NT2/D1 (cell line): ENCODE data around the gene MARS1.

Experiments
- DNase-seq: peaks from one replicate; pipeline ENCODE4 v3.0.0-alpha.2; 2011; ENCODE audit warnings: low read depth, low spot score
- H3K27me3 ChIP-seq: 2 replicates; pipeline ENCODE4 v1.6.0; 2011; ENCODE audit warnings: mild to moderate bottlenecking; ENCODE audit not compliant: insufficient read length, insufficient read depth
- H3K36me3 ChIP-seq: 2 replicates; pipeline ENCODE4 v1.6.1; 2011; ENCODE audit warnings: mild to moderate bottlenecking, low read length, mixed read lengths; ENCODE audit not compliant: insufficient read depth, insufficient read length
- H3K4me1 ChIP-seq: 2 replicates; pipeline ENCODE4 v1.5.1; 2011; ENCODE audit not compliant: insufficient read depth, insufficient read length
- H3K4me3 ChIP-seq: 2 replicates; pipeline ENCODE4 v1.5.1; 2011; ENCODE audit warnings: low read depth; ENCODE audit not compliant: insufficient read length
- H3K9ac ChIP-seq: 2 replicates; pipeline ENCODE4 v1.6.0; 2011; ENCODE audit warnings: low read depth; ENCODE audit not compliant: insufficient read length
- H3K9me3 ChIP-seq: 2 replicates; pipeline ENCODE4 v1.5.1; 2011; ENCODE audit warnings: mild to moderate bottlenecking, low read length; ENCODE audit not compliant: insufficient read depth
- SUZ12 ChIP-seq: IDR thresholded peaks from 2 replicates; pipeline ENCODE4 v1.6.1; 2011; ENCODE audit not compliant: insufficient read length, insufficient read depth; ENCODE audit errors: extremely low read depth
- YY1 ChIP-seq: IDR thresholded peaks from 2 replicates; pipeline ENCODE4 v1.6.1; 2011; ENCODE audit not compliant: insufficient read length, insufficient read depth
- ZNF274 ChIP-seq: IDR thresholded peaks from 2 replicates; pipeline ENCODE4 v1.6.1; 2011; ENCODE audit warnings: mild to moderate bottlenecking, low read depth, low read length

Gene MARS1

GRCh38 chr12:57446292-57446960 is 41.4 kb upstream of the MARS1 start:
- Histone ChIP-seq H3K36me3 (no peaks in the 10 kb centered on the region), H3K9ac (no peak overlapping the region), H3K9me3 (no peaks in the 10 kb centered on the region), H3K27me3 (no peaks in the 10 kb centered on the region), H3K4me1 (peaks cover 2% of the 10 kb centered on the region), H3K4me3 (no peak overlapping the region)
- TF ChIP-seq SUZ12 = no peak
- no peak for TF ChIP-seq ZNF274
- TF ChIP-seq YY1 = no peak
- DNase-seq = no peak

GRCh38 chr12:57448669-57449068 is 39.2 kb upstream of the MARS1 start:
- Histone ChIP-seq H3K9me3 (no peaks in the 10 kb centered on the region), H3K4me3 (no peak overlapping the region)
- DNase-seq = no peak

GRCh38 chr12:57449375-57449774 is 38.5 kb upstream of the MARS1 start:
- DNase-seq = no peak
- peaks cover 14% of the 10 kb centered on the region for H3K4me1 ChIP-seq

More at GRCh38 chr12:57448669-57449068, 39.2 kb upstream of the MARS1 start:
- Histone ChIP-seq H3K4me1 (peaks cover 13% of the 10 kb centered on the region), H3K36me3 (no peaks in the 10 kb centered on the region), H3K27me3 (no peaks in the 10 kb centered on the region), H3K9ac (no peak overlapping the region)
- no peak for TF ChIP-seq SUZ12

GRCh38 chr12:57450057-57450456 is 37.8 kb upstream of the MARS1 start:
- Histone ChIP-seq H3K9ac (no peak overlapping the region), H3K4me3 (no peak overlapping the region), H3K27me3 (no peaks in the 10 kb centered on the region), H3K36me3 (no peaks in the 10 kb centered on the region), H3K4me1 (peaks cover 20% of the 10 kb centered on the region), H3K9me3 (no peaks in the 10 kb centered on the region)
- no peak for DNase-seq
- no peak for TF ChIP-seq ZNF274
- TF ChIP-seq YY1 = no peak
- no peak for TF ChIP-seq SUZ12

More at GRCh38 chr12:57449375-57449774, 38.5 kb upstream of the MARS1 start:
- no peaks in the 10 kb centered on the region for H3K27me3 ChIP-seq
- no peak overlapping the region for H3K4me3 ChIP-seq
- no peaks in the 10 kb centered on the region for H3K36me3 ChIP-seq
- no peaks in the 10 kb centered on the region for H3K9me3 ChIP-seq
- no peak overlapping the region for H3K9ac ChIP-seq
- TF ChIP-seq SUZ12 (no peak), ZNF274 (no peak), YY1 (no peak)

GRCh38 chr12:57451233-57451778 is 36.6 kb upstream of the MARS1 start:
- no peak overlapping the region for H3K9ac ChIP-seq
- TF ChIP-seq ZNF274 (no peak), YY1 (no peak), SUZ12 (no peak)
- H3K4me3 ChIP-seq = no peak overlapping the region
- H3K27me3 ChIP-seq = no peaks in the 10 kb centered on the region
- no peaks in the 10 kb centered on the region for H3K36me3 ChIP-seq
- DNase-seq = no peak
- H3K4me1 ChIP-seq = peaks cover 27% of the 10 kb centered on the region
- no peaks in the 10 kb centered on the region for H3K9me3 ChIP-seq

- Histone ChIP-seq H3K27me3 (no peaks in the 10 kb centered on the region), H3K36me3 (no peaks in the 10 kb centered on the region), H3K9me3 (no peaks in the 10 kb centered on the region), H3K9ac (peak overlapping the region; percentile 12), H3K4me3 (no peak overlapping the region), H3K4me1 (peaks cover 31% of the 10 kb centered on the region)
- TF ChIP-seq ZNF274 (no peak), SUZ12 (no peak), YY1 (no peak)
- DNase-seq = no peak
Measured at GRCh38 chr12:57452181-57452936, 35.5 kb upstream of the MARS1 start.

GRCh38 chr12:57452937-57453509 is 34.8 kb upstream of the MARS1 start:
- no peak overlapping the region for H3K4me3 ChIP-seq
- DNase-seq = peak; percentile 77
- TF ChIP-seq YY1 = no peak
- TF ChIP-seq SUZ12 = no peak
- no peak for TF ChIP-seq ZNF274

More at GRCh38 chr12:57452937-57453509, 34.8 kb upstream of the MARS1 start:
- H3K9me3 ChIP-seq = no peaks in the 10 kb centered on the region
- H3K27me3 ChIP-seq = no peaks in the 10 kb centered on the region
- H3K4me1 ChIP-seq = peaks cover 31% of the 10 kb centered on the region
- no peaks in the 10 kb centered on the region for H3K36me3 ChIP-seq
- no peak overlapping the region for H3K9ac ChIP-seq
